OCI-LY1 (cell line): ENCODE measurements around the gene SHC3.

Experiments
- CTCF ChIP-seq: fragments of 200-600 bp; sonication (generic), shearing (Covaris generic); IDR thresholded peaks from 2 replicates; pipeline ENCODE4 v1.5.1; 2017; ENCODE audit warnings: mild to moderate bottlenecking, antibody characterized with exemption, low read length, moderate library complexity, mixed read lengths
- EZH2 ChIP-seq: fragments of 200-600 bp; sonication (generic), shearing (Covaris generic); IDR thresholded peaks from 2 replicates; pipeline ENCODE4 v1.8.0; 2017; ENCODE audit warnings: borderline replicate concordance, mixed run types, mild to moderate bottlenecking, antibody characterized with exemption, low read length, moderate library complexity, mixed read lengths

- TF ChIP-seq CTCF = no peak
- TF ChIP-seq EZH2 = no peak
Observed at GRCh38 chr9:89053301-89053700, 125.3 kb downstream of the SHC3 start.
